ENCODE results near the gene PDE4D.

GRCh38 chr5:59064293-59064692 lies 829.2 kb downstream of the PDE4D start:
- TF ChIP-seq TAF1 (IDR thresholded peaks at IDR 0.05; ENCODE audit: borderline replicate concordance, insufficient read depth, low read length) = no peak
- no peak for TF ChIP-seq SIN3A (IDR thresholded peaks at IDR 0.05; ENCODE audit: borderline replicate concordance, insufficient read depth, low read length)
- TF ChIP-seq REST (IDR thresholded peaks at IDR 0.05; ENCODE audit: insufficient read depth in 1 of 2, low read depth in 2 of 2, low read length in 2 of 2) = no peak
